Breast epithelium (tissue), 4 donors: ENCODE measurements around the gene TLL2. TPM values are rescaled to one million over a fixed set of nuclear protein-coding genes. Genes with fewer than 3 reads are reported as not detected.

Experiments used
- DNase-seq, 2 donors: peaks; one replicate each; pipeline ENCODE4 v3.0.0-alpha.2; 2019; ENCODE audit warnings: low spot score in 2 of 2
- H3K27ac ChIP-seq, 2 donors: fragments of 200-600 bp; sonication (generic) in 1 of 2; one replicate each; pipeline ENCODE4 v1.5.1; 2016 to 2019; ENCODE audit warnings: mild to moderate bottlenecking in 1 of 2
- H3K27me3 ChIP-seq, 2 donors: fragments of 200-600 bp; sonication (generic) in 1 of 2; one replicate each; pipeline versions ENCODE4 v1.5.1 to v1.6.0; 2017 to 2019; ENCODE audit warnings: control low read depth in 1 of 2, mild to moderate bottlenecking in 1 of 2
- H3K36me3 ChIP-seq: fragments of 200-600 bp; one replicate; pipeline ENCODE4 v1.5.1; 2019
- H3K4me1 ChIP-seq, 2 donors: fragments of 200-600 bp; sonication (generic); one replicate each; pipeline ENCODE4 v1.5.1; 2016 to 2019; ENCODE audit warnings: control low read depth in 1 of 2
- H3K4me3 ChIP-seq, 3 donors: fragments of 200-600 bp; sonication (generic); 1 replicate in 2 of 3; 2 replicates in 1 of 3; pipeline ENCODE4 v1.5.1; 2016 to 2019; ENCODE audit warnings: mild to moderate bottlenecking in 3 of 3, moderate library complexity in 2 of 3
- H3K9me3 ChIP-seq, 2 donors: fragments of 200-600 bp; sonication (generic) in 1 of 2; one replicate each; pipeline ENCODE4 v1.5.1; 2016 to 2019; ENCODE audit warnings: control low read depth in 1 of 2
- POLR2A ChIP-seq: fragments of 450-650 bp; IDR thresholded peaks from one replicate; pipeline ENCODE4 v1.6.1; 2016; ENCODE audit warnings: antibody characterized with exemption, mild to moderate bottlenecking, moderate library complexity
- POLR2AphosphoS5 ChIP-seq, 3 donors: sonication (generic); formaldehyde crosslinking; IDR thresholded peaks; one replicate each; pipeline ENCODE4 v1.6.1; 2017; ENCODE audit warnings: antibody characterized with exemption in 3 of 3
- intact Hi-C: fragments of 100-400 bp; cut with DNase I; formaldehyde crosslinking; loops from one replicate; pipeline ENCODE4 v1.15.1; 2023; ENCODE audit warnings: low total_unique reads
- total RNA-seq, 3 donors: library from RNA; depleted of rRNA; stranded (reverse); fragments of >200 nt; gene quantifications; one replicate each; pipeline ENCODE4 v1.1.0, GENCODE V29; 2016
- TF ChIP-seq, protein P1 (sequence below), 3 donors: fragments of 450-650 bp; IDR thresholded peaks; one replicate each; pipeline ENCODE4 v1.5.1; 2016 to 2017; ENCODE audit warnings: antibody characterized with exemption in 3 of 3, mild to moderate bottlenecking in 3 of 3, moderate library complexity in 3 of 3

TLL2 gene
- total RNA-seq, 3 donors from 2014 or later: under 0.01 TPM; not detected in 2

DNA sequence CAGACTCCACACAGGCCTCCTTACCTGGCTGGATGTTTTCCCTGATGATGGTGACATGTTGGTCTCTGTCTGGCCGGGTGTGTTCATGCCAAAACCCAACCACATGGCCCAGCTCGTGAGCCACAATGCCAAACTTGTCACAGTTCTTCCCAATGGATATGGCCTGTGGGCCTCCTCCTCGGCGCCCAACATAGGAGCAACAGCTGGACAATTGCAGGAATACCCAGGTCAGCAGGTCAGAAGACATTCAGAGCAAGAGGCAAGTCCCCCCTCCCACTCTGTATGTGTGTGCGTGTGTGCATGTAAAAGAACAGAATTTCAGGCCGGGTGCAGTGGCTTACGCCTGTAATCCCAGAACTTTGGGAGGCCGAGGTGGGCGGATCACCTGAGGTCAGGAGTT lies 91.2 kb downstream of the TLL2 start:
- no peak for DNase-seq
- intact Hi-C loops: no loop called here
- no peaks in the 10 kb centered on the region for H3K9me3 ChIP-seq
- H3K4me1 ChIP-seq: no peaks in the 10 kb centered on the region
- H3K27ac ChIP-seq: no peak overlapping the region
- no peak overlapping the region for H3K4me3 ChIP-seq
- H3K27me3 ChIP-seq: no peaks in the 10 kb centered on the region
- TF ChIP-seq, protein P1, sequence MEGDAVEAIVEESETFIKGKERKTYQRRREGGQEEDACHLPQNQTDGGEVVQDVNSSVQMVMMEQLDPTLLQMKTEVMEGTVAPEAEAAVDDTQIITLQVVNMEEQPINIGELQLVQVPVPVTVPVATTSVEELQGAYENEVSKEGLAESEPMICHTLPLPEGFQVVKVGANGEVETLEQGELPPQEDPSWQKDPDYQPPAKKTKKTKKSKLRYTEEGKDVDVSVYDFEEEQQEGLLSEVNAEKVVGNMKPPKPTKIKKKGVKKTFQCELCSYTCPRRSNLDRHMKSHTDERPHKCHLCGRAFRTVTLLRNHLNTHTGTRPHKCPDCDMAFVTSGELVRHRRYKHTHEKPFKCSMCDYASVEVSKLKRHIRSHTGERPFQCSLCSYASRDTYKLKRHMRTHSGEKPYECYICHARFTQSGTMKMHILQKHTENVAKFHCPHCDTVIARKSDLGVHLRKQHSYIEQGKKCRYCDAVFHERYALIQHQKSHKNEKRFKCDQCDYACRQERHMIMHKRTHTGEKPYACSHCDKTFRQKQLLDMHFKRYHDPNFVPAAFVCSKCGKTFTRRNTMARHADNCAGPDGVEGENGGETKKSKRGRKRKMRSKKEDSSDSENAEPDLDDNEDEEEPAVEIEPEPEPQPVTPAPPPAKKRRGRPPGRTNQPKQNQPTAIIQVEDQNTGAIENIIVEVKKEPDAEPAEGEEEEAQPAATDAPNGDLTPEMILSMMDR (IDR thresholded peaks at IDR 0.05): no peak
- TF ChIP-seq POLR2A: no peak
- TF ChIP-seq POLR2AphosphoS5 (IDR thresholded peaks at IDR 0.05): no peak
- H3K36me3 ChIP-seq: no peaks in the 10 kb centered on the region

DNA sequence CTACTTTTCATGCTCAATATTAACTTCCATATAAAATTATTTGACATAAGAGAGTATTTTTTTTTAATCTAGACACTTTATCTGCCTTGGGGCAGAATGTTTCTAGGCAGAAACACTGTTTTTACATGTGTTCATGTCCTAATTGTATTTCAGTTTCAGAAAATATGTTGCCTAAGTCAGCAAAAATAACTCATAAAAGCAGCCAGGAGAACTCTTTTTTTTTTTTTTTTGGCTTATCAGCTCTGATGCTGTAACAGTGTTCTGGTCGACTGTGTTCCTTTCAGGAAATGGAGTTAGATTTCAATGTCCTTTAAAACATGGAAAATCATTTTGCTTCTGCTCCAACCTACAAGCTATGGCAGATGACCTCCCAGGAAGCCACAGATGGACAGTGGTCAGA lies 91.7 kb downstream of the TLL2 start:
- Histone ChIP-seq H3K4me1 (no peaks in the 10 kb centered on the region), H3K27ac (no peak overlapping the region), H3K4me3 (no peak overlapping the region), H3K27me3 (no peaks in the 10 kb centered on the region), H3K9me3 (no peaks in the 10 kb centered on the region), H3K36me3 (no peaks in the 10 kb centered on the region)
- TF ChIP-seq, protein P1 (IDR thresholded peaks at IDR 0.05): no peak
- TF ChIP-seq POLR2AphosphoS5 (IDR thresholded peaks at IDR 0.05): no peak
- no peak for TF ChIP-seq POLR2A
- intact Hi-C loops: no loop called here
- no peak for DNase-seq

- intact Hi-C loops: no loop called here
- Histone ChIP-seq H3K27me3 (no peaks in the 10 kb centered on the region), H3K9me3 (no peaks in the 10 kb centered on the region), H3K27ac (no peak overlapping the region), H3K4me1 (peaks cover 0 to 6% of the 10 kb centered on the region in 2 donors), H3K4me3 (no peak overlapping the region), H3K36me3 (no peaks in the 10 kb centered on the region)
- no peak for DNase-seq
- TF ChIP-seq, protein P1 (IDR thresholded peaks at IDR 0.05): no peak
- TF ChIP-seq POLR2A (no peak), POLR2AphosphoS5 (IDR thresholded peaks at IDR 0.05) (no peak)
Measured at GRCh38 chr10:96420228-96421009, 93.3 kb downstream of the TLL2 start.

DNA sequence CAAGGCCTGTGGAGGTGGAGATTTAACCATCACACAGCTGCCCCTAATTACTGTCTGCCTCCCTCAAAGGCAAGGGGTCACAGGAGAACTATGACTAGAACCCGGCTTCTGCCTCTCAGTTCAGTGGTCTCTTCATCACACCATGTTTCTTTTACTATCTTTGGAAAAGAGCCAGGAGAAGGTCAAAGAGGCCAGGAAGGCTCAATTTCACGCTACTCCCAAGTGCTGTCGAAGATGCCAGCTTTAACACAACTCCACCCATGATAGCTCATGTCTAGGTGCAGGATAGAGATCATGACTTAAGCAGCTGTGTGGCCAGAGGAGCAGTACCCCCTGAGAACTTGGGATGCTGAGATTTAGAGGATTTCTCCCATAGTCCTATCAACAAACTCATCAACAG lies 94.4 kb downstream of the TLL2 start:
- Histone ChIP-seq H3K4me1 (peaks cover 0 to 7% of the 10 kb centered on the region in 2 donors), H3K4me3 (no peak overlapping the region), H3K27ac (no peak overlapping the region), H3K36me3 (no peaks in the 10 kb centered on the region), H3K27me3 (peaks cover 0 to 9% of the 10 kb centered on the region in 2 donors), H3K9me3 (no peaks in the 10 kb centered on the region)
- intact Hi-C loops: no loop called here
- TF ChIP-seq POLR2A (no peak), POLR2AphosphoS5 (IDR thresholded peaks at IDR 0.05) (no peak)
- TF ChIP-seq, protein P1 (IDR thresholded peaks at IDR 0.05): no peak
- DNase-seq: no peak

DNA sequence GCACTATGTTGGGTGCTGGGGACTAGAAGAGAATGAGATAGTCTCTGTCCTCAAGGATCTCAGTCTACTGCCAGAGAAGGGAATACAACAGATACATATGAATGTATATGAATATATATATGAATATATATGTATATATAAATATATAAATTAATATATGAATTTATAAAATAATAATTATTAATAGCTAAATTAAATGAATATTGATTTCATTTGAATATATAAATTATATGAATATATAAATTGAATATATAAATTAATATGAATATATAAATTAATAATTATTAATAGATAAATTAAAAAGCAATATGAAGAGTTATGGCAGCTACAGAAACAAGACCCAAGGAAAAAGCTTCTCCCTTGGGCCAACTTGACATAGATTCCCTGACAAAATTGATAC lies 95.1 kb downstream of the TLL2 start:
- intact Hi-C loops: no loop called here
- peaks cover 0 to 7% of the 10 kb centered on the region in 2 donors for H3K4me1 ChIP-seq
- no peak for DNase-seq
- H3K9me3 ChIP-seq: no peaks in the 10 kb centered on the region
- no peaks in the 10 kb centered on the region for H3K36me3 ChIP-seq
- H3K27me3 ChIP-seq: peaks cover 0 to 10% of the 10 kb centered on the region in 2 donors
- TF ChIP-seq POLR2AphosphoS5 (IDR thresholded peaks at IDR 0.05): no peak
- TF ChIP-seq, protein P1 (IDR thresholded peaks at IDR 0.05): no peak
- no peak for TF ChIP-seq POLR2A
- H3K27ac ChIP-seq: no peak overlapping the region
- no peak overlapping the region for H3K4me3 ChIP-seq
